ENCODE results near the gene NR3C1.

NR3C1 gene

DNA sequence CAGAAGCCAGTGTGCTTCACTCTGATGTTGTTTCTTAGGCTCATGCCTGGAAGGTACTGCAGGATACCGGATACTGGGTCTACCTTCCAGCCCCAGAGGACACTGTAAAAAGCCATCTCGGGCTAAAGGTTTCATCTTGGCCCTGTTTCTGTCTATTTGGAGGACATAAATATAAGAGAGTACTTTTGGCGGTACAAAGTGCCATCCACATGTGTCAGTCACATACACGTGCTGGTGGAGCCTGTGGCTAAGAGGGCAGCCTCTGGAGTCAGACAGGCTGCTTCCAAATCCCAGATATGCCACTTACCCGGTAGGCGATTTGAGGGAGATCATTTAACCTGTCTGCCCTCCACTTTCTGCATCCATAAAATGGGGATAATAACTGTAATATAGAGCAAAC lies 160.4 kb downstream of the NR3C1 start:
- FAIRE-seq (no peak), DNase-seq (ENCODE audit: insufficient read length, low spot score) (no peak)
- TF ChIP-seq, protein P1, sequence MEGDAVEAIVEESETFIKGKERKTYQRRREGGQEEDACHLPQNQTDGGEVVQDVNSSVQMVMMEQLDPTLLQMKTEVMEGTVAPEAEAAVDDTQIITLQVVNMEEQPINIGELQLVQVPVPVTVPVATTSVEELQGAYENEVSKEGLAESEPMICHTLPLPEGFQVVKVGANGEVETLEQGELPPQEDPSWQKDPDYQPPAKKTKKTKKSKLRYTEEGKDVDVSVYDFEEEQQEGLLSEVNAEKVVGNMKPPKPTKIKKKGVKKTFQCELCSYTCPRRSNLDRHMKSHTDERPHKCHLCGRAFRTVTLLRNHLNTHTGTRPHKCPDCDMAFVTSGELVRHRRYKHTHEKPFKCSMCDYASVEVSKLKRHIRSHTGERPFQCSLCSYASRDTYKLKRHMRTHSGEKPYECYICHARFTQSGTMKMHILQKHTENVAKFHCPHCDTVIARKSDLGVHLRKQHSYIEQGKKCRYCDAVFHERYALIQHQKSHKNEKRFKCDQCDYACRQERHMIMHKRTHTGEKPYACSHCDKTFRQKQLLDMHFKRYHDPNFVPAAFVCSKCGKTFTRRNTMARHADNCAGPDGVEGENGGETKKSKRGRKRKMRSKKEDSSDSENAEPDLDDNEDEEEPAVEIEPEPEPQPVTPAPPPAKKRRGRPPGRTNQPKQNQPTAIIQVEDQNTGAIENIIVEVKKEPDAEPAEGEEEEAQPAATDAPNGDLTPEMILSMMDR (IDR thresholded peaks at IDR 0.05; ENCODE audit: insufficient read depth, missing control alignments) = no peak

DNA sequence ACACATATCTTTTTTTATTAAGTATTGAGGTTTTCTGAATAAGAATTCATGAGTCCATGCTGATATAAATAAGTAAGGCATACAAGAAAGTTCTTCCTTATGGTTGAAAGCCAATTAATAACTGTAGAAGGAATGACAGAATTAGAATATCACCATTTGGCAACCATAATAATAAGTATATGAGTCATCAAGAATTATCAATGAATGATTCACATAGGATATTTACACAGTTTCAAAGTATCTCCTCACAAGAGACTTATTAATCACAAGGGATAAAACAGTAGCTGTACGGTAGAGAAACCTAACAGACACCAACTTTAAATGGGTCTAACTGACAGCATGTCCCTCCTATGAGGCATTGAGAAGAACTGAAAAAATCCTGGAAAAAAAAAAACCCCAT lies 161.6 kb downstream of the NR3C1 start:
- DNase-seq (ENCODE audit: insufficient read length, low spot score) (no peak), FAIRE-seq (no peak)
- TF ChIP-seq, protein P1 (IDR thresholded peaks at IDR 0.05; ENCODE audit: insufficient read depth, missing control alignments) = no peak

DNA sequence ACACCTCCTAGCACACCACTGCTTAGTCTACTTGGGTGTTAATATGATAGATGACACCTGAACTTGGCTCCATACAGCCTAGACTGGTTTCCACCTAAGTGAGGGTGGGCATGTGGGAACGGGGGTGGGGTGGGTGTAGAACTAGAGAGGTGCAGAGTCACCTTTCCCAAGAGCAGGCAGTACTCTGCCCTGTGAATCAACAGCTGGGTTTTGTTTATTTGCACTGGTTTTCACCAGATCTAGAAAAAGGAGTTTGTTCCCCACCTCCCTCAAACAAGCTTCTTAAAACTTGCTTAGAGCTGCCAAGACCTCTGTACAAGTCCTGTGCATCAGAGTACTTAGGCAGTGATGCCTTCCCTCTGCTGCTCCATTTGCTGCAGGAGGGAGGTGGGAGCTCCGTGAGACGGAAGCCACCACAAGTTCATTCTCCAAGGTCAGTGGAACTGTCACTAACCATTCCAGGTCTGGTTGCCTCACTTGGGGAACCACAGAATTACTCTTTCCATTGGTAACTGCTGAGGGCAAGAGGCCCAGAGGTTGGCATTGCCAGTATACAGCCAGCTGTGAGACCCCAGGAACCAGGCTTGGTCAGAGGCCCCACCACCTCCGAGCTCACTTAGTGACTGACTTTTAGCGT lies 163.5 kb downstream of the NR3C1 start:
- TF ChIP-seq, protein P1 (IDR thresholded peaks at IDR 0.05; ENCODE audit: insufficient read depth, missing control alignments) = no peak
- DNase-seq (ENCODE audit: insufficient read length, low spot score) (no peak), FAIRE-seq (no peak)

DNA sequence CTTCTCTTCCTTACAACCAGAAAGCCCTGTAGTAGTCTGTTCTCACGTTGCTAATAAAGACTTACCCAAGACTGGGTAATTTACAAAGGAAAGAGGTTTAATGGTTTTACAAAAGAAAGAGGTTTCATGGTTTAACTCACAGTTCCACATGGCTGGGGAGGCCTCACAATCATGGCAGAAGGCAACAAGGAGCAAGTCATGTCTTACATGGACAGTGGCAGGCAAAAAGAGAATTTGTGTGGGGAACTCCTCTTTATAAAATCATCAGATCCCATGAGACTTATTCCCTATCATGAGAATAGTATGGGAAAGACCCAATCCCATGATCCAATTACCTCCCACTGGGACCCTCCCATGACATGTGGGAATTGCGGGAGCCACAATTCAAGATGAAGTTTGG lies 164.9 kb downstream of the NR3C1 start:
- FAIRE-seq = no peak
- TF ChIP-seq, protein P1 (IDR thresholded peaks at IDR 0.05; ENCODE audit: insufficient read depth, missing control alignments) = no peak
- no peak for DNase-seq (ENCODE audit: insufficient read length, low spot score)

DNA sequence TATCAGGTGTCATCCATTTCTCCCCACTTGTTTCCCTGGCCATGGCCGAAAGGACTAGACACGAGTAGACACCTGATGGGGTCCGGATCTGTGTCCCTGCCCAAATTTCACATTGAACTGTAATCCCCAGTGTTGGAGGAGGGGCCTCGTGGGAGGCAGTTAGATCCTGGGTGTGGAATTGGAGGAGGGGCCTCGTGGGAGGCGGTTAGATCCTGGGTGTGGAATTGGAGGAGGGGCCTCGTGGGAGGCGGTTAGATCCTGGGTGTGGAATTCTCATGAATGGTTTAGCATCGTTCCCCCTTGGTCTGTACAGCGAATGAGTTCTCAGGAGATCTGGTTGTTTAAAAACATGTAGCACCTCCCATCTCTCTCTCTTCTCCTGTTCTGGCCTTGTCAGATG lies 165.8 kb downstream of the NR3C1 start:
- no peak for DNase-seq (ENCODE audit: insufficient read length, low spot score)
- no peak for FAIRE-seq
- TF ChIP-seq, protein P1 (IDR thresholded peaks at IDR 0.05; ENCODE audit: insufficient read depth, missing control alignments) = no peak

DNA sequence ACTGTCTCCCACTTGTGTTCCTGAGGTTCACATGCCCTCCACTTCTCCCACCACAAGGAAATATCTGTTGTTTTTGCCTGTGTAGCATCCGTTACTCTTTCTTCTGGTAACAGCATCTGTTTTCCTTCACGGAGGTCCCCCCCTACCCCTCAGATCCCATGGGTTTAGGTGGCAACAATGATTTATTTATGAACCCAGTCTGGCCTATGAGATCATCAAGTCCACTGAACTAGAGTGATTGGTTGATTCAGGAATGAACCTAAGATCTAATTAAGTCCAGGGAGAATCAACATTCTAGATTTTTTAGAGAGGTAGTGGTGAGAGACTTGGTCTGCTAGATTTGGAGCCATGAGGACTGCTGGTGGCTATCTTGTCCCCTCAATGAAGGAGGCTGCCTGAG lies 166.8 kb downstream of the NR3C1 start:
- TF ChIP-seq, protein P1 (IDR thresholded peaks at IDR 0.05; ENCODE audit: insufficient read depth, missing control alignments) = no peak
- FAIRE-seq = no peak
- no peak for DNase-seq (ENCODE audit: insufficient read length, low spot score)

DNA sequence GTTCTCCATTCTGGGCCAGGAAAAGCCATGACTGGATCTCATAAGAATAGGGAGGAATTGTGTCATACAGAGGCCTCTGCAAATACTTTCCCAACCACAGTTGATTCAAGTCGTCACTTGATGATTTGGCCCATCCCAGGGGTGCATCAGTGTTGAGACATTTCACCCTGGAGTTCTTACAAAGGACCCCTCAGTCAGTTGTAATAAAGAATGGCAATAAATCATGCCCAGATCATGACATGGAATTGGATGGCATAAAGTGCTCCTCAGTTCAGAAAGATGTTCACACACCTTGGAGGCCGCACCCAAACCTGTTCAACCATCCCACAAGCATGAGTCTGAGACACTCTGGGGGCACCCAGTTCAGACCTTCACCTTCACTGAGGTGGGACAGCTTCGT lies 168.1 kb downstream of the NR3C1 start:
- TF ChIP-seq, protein P1 (IDR thresholded peaks at IDR 0.05; ENCODE audit: insufficient read depth, missing control alignments) = no peak
- DNase-seq (ENCODE audit: insufficient read length, low spot score) = no peak
- no peak for FAIRE-seq

Data from D721Med (cell line).